ENCODE measurements around the gene FBXL17. TPM values are rescaled to one million over a fixed set of nuclear protein-coding genes. Genes with fewer than 3 reads are reported as not detected.

FBXL17 gene
- total RNA-seq, 1 donor from 2014 or later = 17.1 TPM

GRCh38 chr5:108129129-108129528, 252.8 kb downstream of the FBXL17 start:
- H3K36me3 ChIP-seq = no peaks in the 10 kb centered on the region
- no peak overlapping the region for H3K4me3 ChIP-seq
- no peaks in the 10 kb centered on the region for H3K27me3 ChIP-seq (ENCODE audit: low read depth)
- H3K4me1 ChIP-seq = no peaks in the 10 kb centered on the region
- H3K27ac ChIP-seq = no peak overlapping the region
- DNase-seq = no peak
- intact Hi-C loops (cut with DNase I) = no loop called here
- no peak for ATAC-seq
- no peak for TF ChIP-seq CTCF (IDR thresholded peaks at IDR 0.05)
- no peaks in the 10 kb centered on the region for H3K9me3 ChIP-seq

GRCh38 chr5:108125771-108126511, 256.0 kb downstream of the FBXL17 start:
- ATAC-seq = no peak
- Histone ChIP-seq H3K27me3 (ENCODE audit: low read depth) (no peaks in the 10 kb centered on the region), H3K4me3 (no peak overlapping the region), H3K9me3 (no peaks in the 10 kb centered on the region), H3K4me1 (no peaks in the 10 kb centered on the region), H3K36me3 (no peaks in the 10 kb centered on the region), H3K27ac (no peak overlapping the region)
- DNase-seq = no peak
- intact Hi-C loops (cut with DNase I) = no loop called here
- TF ChIP-seq CTCF (IDR thresholded peaks at IDR 0.05) = no peak

GRCh38 chr5:108124596-108124995, 257.3 kb downstream of the FBXL17 start:
- H3K27me3 ChIP-seq (ENCODE audit: low read depth) = no peaks in the 10 kb centered on the region
- ATAC-seq (no peak), DNase-seq (no peak)
- H3K36me3 ChIP-seq = no peaks in the 10 kb centered on the region
- intact Hi-C loops (cut with DNase I) = no loop called here
- H3K27ac ChIP-seq = no peak overlapping the region
- no peak overlapping the region for H3K4me3 ChIP-seq
- no peaks in the 10 kb centered on the region for H3K9me3 ChIP-seq
- H3K4me1 ChIP-seq = no peaks in the 10 kb centered on the region
- TF ChIP-seq CTCF (IDR thresholded peaks at IDR 0.05) = no peak

- no peak for ATAC-seq
- intact Hi-C loops (cut with DNase I) = no loop called here
Observed at GRCh38 chr5:108122702-108123101, 259.2 kb downstream of the FBXL17 start.

GRCh38 chr5:108118813-108119514, 262.9 kb downstream of the FBXL17 start:
- ATAC-seq = no peak
- H3K27me3 ChIP-seq (ENCODE audit: low read depth) = no peaks in the 10 kb centered on the region
- no peaks in the 10 kb centered on the region for H3K36me3 ChIP-seq
- TF ChIP-seq CTCF (IDR thresholded peaks at IDR 0.05) = no peak
- no peak overlapping the region for H3K27ac ChIP-seq
- H3K4me3 ChIP-seq = no peak overlapping the region
- intact Hi-C loops (cut with DNase I) = no loop called here
- no peaks in the 10 kb centered on the region for H3K4me1 ChIP-seq
- H3K9me3 ChIP-seq = no peaks in the 10 kb centered on the region
- DNase-seq = no peak

More at GRCh38 chr5:108122702-108123101, 259.2 kb downstream of the FBXL17 start:
- DNase-seq = no peak
- no peaks in the 10 kb centered on the region for H3K9me3 ChIP-seq
- TF ChIP-seq CTCF (IDR thresholded peaks at IDR 0.05) = no peak
- no peaks in the 10 kb centered on the region for H3K4me1 ChIP-seq
- no peaks in the 10 kb centered on the region for H3K36me3 ChIP-seq
- H3K27ac ChIP-seq = no peak overlapping the region
- no peak overlapping the region for H3K4me3 ChIP-seq
- no peaks in the 10 kb centered on the region for H3K27me3 ChIP-seq (ENCODE audit: low read depth)

Measured in lower lobe of right lung (tissue), 2 donors.